Measurements from ENCODE around the gene CREBBP.

Gene CREBBP

DNA sequence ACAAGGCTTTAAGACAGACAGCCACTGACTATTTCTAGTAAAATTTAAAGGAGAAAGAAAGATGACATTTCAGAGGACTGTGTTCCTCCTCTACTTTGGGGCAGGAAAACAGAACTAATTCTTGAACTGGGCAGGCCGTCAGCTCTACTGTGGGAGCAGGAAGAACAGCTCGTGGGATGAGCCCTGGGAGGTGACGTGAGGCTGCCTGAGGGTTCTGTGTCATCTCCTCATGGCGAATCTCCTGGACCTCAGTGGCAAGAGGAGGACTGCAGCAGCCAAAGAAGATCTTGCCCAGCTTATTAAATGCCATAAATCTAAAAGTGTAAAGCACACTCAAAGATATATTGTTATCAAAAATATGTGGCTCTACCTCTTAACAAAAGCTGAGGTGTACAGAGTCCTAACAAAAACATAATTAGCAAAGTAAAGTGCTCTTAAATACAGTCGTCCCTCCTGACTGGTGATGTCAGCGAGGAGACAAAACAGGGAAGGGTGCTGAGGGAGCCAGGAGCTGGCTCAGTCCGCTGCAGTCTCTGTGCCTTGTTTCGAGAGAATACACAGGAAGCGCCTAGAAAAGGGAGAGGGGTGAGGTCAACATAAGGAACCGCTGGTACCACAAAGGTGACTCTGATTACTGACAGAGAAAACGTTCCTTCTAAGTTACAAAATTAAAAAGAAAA is 58.0 kb downstream of the CREBBP start:
- FAIRE-seq, result no peak

DNA sequence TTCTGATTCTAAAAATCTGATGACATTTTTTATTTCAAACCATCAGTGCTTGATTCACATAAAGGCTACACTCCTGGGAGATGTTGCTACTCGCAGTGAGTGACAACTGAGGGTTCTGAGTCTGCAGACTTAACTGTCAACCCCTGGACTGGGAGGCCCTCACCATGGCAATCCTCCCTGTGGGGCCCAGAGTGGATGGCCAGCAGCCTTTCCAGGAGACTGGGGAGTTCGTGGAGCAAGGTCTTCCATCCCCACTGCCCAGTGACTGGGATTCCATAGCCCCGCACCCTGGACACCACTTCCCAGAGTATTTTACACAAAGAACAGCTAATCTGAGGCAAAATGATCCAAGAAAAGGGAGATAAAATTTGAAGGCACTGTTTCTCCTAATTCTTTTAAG is 59.3 kb downstream of the CREBBP start:
- no peak for FAIRE-seq

DNA sequence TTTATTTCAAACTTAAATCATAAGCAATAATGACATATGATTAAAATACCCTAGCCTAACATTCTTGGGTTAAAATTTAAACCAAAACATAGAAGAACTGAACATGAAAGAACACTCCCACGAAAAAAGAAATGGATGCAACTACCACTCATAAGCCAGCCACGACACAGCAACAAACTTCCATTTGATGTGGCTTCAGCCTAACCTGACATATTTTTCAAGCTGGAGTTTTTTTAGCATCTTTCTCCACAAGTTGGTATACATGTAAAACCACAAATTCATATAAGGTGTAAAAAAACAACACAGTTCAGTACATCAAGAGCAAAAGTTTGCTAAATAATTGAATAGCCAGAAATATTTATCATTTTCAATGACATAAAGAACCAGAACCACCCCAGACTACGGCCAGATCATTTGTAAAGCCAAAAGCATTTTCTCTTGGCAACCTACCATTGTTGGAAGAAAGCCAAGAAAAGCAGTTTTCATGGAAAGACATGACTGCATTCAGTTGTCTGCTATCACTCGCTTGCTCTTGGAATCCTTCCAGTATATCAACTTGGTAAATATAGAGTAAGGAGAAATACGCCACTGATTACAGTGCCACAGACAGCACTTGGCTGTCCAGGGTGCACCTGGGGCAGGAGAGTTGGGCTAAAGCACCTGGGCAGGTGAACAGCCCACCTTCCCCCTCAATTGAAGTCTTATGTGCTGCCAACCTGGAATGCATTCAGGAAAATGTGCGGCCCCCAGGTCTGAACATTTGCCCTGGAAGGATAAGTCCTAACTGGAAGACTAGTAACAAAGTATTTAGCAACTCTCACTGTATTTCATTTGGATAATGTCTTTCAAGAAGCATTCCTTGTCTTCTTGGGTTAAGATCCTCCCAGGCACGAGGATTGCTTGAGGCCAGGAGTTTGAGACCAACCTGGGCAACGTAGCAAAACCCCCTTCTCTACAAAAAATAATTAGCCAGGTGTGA is 60.5 kb downstream of the CREBBP start:
- FAIRE-seq, result no peak

DNA sequence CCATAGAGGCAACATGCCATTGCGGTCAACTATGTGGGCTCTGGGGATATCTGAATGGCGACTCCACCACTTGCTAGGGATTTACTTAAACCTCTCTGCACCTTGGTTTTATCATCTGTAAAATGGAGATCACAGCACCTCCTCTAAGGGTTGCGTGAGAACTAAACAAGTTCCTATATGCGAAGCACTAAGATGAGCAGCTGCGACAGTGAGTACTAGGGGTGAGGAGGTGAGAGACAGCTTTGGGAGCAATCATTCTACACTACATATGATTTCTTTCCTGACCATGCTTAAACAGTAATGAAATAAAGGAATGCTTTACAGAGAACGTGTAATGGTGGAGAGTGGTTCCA is 61.4 kb downstream of the CREBBP start:
- no peak for FAIRE-seq

DNA sequence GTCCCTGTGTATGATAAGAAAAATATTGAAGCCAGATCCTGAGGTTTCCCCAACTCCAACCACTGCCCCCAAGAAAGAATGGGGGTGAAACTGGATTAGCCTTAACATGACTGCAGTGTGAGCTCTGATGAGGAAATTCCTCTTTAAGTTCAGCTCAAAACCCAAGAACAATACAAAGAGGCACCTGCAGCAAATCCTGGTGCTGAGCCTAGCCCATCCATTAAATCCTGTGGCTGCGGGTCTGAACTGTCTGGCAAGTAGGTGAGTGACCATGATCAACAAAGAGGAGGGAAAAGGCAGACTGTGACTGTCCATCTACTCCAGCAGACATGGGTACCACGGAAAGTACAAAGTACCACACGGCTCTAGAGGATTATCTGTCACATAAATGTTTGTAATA is 64.2 kb downstream of the CREBBP start:
- FAIRE-seq, result no peak

DNA sequence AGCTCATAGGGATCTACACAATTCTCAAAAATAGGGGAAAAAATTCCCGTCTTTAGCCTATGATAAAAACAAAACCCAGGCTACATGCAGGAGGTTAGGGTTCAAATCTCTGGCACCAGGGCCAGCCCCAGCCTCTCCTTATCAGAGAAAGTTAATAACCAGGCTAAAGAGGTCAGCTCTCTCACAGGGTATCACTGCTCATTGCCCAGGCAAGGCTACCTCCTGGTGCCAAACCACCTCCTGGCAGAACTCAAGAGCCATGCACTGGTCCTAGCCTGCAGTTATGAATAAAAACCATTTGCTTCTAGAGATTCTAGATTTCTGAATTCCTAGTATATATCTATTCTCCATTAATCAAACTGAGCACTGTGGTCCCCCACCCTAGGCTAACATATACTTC is 65.8 kb downstream of the CREBBP start:
- FAIRE-seq, result no peak

DNA sequence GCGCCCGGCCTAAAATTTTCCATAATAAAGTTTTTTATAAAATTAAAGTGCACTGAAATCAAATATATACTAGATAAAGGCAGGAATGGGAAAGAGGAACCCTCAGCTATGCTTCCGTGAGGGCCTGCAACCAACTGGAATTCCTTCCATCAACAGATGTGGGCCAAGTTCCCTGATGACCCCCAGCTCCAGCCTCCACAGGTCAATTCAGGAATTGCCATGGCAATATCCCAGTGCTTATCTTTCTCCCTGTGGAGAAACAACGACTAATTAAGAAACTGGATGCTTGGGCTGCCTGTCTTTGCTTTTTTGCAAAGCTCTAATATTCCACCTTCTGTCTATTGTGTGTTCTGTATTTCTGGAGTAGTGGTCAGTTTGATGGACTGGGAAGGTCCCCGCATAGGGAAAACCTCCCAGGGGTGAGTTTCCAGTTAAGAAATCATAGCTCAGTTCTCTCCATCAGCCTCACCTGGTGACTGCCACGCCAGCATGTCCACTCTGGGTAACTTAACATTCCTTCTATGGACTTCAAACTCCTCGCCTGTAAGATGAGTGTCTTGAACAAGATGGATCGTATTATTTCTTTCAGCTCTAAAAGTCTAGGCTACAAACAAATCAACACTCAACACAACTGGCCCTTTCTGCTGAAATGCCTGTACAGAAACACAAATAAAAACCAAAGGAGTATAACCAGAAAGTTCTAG is 67.9 kb downstream of the CREBBP start:
- no peak for FAIRE-seq

DNA sequence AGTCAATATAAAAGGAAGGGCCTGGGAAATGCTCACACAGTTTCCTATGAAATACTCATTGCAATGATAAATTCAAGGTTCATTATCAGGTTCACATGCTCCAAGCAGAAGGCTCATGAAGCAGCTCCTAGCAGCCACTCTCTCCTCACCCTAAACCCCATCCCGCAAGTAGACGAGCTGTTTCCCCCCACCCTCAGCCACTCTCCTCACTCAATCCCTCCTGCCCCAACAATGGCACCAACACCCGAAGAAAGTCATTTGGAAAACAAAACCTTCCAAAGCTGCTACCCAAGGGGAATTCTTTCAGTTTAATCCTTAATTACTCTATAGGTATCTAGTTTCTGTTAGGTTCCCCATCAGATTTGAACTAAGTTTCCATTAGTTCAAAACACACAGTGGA is 69.7 kb downstream of the CREBBP start:
- no peak for FAIRE-seq

DNA sequence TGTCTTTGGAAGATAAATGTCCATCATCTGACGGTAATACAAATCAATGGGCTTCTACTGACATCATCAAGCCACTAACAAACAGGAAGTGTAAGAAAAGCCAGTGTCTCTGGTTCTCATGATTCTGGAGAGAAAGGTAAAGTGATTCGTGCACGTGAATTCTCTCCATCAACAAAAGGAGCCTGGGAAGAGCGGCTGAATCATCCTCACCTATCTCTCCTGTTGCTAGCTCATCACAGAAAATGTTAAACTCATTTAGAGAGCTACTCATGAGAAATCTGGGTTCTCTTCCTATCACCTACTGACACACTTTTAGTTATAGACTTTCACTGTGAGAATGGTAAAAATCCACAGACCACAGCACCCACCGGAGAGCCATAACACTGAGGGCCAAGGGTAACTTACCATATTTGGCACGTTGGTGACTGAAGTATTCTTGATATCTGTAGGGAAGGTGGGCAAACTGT is 70.3 kb downstream of the CREBBP start:
- FAIRE-seq, result no peak

DNA sequence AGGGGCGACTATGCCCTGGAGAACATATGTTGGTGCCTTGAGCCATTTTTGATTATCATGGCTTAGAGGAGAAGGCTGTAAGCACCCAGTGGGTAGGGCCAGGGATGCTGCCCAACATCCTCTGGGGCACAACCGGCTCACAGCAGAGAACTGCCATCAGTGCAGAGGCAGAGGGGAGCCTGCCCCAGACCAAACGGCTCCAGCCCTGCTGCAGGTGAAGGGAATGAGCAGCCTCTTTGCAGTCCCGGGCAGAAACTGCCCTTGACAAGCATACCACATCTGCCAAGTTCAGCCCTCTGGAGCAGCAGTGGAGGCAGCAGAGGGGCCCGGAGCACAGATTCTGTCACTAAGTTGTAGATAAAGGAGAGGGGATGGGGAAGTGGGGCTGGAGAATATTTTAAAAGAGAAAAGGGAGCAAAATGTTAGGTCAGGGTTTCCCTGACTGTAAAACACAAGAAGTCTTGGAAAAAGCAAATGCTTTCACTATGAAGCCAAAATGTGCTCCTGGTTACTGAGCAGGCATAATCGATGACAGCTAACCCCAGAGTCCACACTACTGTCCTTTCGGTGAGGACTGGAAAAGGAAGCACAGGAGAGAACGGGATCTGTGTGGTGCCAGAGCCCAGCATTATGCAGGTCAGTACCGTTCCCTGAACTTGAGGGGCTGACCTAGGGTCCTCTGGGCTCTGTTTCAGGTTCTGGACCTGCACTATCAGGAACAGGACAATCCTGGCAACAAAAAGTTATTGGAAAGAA is 72.0 kb downstream of the CREBBP start:
- FAIRE-seq, result no peak

DNA sequence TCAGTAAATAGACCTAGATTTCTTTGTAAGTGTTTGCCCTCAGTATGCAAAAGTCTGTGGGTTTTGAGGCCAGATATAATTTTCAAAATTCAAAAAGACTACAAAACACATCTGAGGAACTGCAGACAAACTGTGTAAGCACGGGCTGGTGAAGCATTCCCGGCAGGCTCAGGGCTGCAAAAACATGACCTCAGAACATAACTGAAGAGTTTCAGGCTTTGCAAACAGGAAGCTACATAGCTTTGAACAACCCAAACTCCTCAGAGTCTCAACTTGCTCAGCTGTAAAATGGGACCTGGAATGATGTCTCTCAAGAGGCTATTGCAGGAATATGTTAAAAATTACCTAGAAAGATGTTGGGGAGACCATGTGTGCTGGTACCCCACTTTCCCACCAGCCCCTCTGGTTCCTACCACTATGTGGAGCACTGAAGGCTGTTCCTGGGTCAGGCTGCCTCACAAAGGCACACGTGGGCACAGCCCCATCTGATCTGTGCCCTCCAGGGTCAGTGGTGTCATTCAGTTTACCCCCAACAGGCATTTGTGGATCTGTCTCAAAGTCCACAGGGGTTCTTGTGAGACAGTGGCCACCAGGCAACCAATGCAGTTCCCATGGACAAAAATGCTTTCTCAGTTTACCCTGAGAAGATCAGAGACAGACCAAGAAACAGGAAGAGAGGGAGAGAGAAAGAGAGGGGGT is 72.9 kb downstream of the CREBBP start:
- FAIRE-seq, result no peak

DNA sequence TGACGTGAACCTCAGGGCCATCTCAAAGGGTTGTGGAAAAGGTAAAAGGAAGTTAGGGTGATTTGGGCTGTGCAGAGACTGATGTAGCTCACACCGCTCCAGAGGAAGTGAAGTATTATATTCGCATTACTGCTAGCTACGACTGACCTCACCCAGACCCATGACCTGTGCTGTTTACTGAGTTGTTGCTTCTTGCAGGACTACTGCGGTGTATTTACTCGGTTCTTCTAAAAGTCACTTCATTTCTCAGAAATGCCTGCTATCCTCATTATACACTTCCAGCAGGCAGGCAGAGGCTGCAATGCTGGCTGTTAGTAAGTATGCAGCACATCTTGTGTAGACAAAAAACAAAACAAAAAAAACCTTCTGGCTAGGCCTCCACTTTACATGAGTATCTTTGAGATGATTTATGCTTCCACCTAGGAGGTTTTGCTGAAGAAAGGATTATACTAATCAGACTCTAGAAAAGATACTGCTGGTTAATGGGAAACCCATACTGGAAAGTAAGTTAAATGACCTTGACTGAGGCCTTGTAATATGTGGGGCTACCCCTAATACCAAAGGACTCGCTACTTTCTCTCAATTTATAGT is 76.0 kb downstream of the CREBBP start:
- FAIRE-seq, result no peak

DNA sequence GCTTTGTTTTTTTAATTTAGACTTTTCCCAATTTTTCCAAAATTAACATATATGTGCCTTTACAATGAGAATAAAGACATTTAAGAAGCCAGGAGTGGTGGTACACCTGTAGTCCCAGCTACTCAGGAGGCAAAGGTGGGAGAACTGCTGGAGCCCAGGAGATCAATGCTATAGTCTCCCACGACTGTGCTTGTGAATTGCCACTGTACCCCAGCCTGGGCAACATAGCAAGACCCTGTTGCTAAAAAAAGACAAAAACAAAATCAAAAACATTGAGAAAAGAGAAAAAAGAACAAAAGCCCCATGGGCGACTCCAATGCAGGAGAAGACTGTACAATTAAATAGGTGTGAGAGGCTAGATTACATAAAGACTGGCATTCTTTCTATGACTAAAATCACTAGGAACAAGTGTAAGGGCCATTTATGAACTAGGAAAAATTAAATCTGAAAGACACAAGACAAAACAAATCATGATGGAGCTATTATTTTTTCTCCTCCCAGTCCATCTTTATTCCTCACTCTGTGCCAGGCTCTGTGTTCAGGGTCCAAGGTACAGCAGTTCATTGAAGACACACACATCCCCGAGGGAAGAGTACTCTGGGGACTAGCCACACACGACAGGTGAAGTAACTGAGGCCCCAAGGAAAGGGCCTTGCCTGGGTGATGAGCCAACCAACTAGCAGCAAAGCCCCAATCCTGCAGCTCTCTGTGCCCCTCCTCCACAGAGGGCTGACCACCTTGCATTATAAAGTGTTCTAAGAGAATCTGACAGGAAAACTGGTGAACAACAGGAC is 79.8 kb downstream of the CREBBP start:
- no peak for FAIRE-seq

DNA sequence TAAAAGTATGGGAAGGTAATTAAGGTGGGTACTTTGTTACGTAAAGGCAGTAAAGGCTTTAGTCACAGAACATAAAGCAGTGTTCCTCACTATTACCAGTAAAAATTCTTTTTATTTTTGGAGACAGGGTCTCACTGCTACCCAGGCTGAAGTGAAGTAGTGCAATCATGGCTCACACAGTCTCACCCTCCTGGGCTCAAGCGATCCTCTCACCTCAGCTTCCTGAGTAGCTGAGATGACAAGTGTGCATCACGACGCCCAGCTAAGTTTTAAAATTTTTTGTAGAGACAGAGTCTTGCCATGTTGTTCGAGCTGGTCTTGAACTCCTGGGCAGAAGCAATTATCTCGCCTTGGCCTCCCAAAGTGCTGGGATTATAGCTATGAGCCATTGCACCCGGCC is 80.5 kb downstream of the CREBBP start:
- no peak for FAIRE-seq

DNA sequence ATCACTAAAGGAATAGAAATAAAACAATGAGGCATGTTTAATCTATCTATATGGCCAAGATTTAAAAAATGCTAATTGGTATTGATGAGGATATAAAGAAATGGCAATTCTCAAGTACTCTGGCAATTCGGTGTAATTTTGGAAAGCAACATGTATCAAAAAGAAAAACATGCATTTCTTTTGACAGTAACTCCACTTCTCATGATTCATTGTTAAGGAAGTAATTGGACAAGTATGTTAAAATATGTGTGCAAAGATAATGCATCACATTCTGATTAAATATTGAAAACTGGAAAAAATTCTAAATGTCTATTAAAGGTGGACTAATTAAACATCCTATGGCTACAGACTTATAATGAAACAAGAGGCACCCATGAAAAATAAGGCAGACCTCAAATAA is 81.2 kb downstream of the CREBBP start:
- FAIRE-seq, result no peak

DNA sequence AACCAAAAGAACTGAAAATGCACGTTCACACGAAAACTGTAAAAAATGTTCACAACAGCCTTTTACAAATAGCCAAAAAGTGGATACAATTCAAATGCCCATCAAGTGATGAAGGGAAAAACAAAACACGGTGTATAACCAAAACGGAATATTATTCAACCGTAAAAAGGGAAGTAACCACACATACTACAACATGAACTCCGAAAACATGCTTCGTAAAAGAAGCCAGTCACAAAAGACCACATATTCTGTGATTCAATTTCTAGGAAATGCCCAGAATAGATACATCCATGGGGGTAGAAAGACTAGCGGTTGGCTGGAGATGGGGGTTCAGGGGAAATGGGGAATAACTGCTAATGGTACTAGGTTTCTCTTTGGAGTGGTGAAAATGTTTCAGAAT is 81.7 kb downstream of the CREBBP start:
- FAIRE-seq, result no peak

DNA sequence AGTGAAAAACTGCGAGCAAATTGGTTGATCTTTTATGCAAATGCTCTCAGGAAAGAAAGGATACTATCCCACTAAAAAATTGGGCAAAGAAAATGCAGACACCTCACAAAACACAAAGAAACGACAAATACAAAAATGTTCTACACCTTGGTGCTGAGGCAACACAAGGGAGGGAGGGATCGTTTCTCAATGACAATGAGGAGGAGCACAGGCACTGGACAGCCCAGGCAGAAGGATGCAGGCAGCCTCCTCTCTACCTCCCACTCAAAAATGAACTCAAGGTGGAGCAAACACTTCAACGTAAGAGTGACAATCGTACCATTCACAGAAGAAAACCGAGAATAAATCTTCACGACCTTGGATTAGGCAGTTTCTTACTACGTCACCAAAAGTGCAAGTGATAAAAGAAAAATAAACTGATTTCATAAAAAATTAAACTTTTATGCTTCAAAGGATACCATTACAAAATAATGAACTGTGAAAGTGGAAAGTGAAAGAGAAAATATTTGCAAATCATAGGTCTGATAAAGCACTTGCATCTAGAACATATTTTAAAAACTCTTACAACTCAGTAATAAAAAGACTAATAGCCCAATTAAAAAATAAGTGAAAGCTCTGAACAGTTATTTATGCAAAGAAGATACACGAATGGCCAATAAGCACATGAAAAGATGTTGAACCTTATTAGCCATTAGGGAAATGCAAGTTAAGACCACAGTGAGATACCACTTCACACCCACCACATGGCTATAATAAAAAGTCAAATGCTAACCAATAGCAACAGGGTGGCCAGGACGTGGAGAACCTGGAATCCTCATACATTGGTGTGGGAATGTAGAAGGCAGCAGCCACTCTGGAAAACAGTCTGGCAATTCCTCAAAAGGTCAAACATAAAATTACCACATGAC is 82.4 kb downstream of the CREBBP start:
- FAIRE-seq, result no peak

DNA sequence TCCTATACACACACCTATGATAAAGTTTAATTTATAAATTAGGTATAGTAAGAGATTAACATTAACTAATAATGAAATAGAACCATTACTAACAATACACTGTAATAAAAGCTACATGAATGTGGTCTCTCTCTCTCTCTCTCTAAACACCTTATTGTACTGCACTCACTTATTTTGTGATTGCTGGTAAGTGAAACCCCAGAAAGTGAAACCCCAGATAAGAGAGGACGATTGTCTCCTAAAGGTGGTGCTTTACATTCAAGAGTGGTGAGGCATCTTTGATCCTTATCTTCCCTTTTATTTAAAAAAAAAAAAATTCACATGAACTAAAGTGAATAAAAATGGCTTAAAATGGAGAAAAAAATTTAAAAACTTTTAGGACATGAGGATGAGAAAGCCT is 83.0 kb downstream of the CREBBP start:
- no peak for FAIRE-seq

DNA sequence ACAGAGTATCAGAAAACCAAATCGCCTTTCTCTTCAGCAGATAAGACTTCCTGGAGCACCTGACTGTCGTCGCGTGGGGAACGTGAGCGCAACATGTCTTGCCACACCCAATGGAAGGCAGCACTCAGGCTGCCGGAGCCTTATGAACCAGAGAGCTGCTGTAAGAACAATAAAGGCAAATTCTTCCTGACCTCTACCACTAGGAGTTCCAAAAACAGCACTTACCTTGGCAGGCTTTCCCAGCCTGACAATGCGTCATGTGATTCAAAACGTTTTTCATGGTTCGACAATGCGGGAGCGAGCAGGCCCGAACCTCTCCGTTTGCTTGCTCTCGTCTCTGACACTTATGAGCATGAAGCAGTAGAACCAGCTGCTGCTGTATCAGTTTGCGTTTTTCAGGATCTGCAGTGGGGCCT is 87.3 kb downstream of the CREBBP start:
- FAIRE-seq, result no peak

DNA sequence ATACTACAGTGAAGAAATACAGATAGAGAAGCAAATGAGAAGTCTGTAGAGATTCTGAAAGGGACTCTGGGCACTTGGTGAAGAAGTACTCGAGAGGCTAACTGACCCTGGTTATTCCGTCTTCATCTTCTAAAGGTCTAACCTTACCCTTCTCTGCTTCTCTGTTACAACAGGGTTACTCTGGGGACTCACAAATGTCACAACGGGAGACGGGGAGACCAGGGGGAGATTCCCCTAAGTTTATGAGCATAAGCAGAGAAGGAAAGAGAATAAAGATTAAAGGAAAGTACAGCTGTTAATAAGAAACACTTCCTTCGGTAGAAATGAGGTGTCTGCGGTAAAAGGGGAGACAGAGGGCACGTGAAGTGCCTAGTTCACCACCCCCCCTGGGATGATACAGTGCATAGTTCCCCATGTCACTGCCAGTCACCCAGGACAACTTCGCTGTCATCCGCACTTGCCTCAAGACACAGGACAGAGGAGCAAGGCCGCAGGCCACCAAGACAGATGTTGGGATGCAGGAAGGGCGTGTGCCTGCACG is 88.0 kb downstream of the CREBBP start:
- no peak for FAIRE-seq
